Left lobe of liver (tissue), 2 donors: ENCODE measurements around the gene ZNF689. TPM values are rescaled to one million over a fixed set of nuclear protein-coding genes. Genes with fewer than 3 reads are reported as not detected.

ENCODE experiments used
- ATAC-seq: fragments of 200-7000 bp; cut with Tn5 transposase; one replicate; pipeline ENCODE4 v1.9.1; 2020; ENCODE audit warnings: mild to moderate bottlenecking, moderate library complexity
- DNase-seq: peaks from one replicate; pipeline ENCODE4 v3.0.0-alpha.2; 2020; ENCODE audit warnings: low spot score
- total RNA-seq: library from RNA; stranded (reverse); gene quantifications from one replicate; pipeline ENCODE4 v1.2.1, GENCODE V29; 2021
- donor health status: DM: no; HTN: no; CAD: no; lungs with moderate emphysema.
- donor health status: DM: no; HTN: yes; CAD: no.

The ZNF689 gene
- 4.9 TPM for total RNA-seq

GRCh38 chr16:30609926-30610839, at the start of gene ZNF689:
Gene ZNF689, minus strand, starts transcription at chr16:30610389. Its CDS starts 348 bp downstream, at chr16:30610041.
- ATAC-seq = peak; percentile 89

GRCh38 chr16:30658731-30659506, 48.7 kb upstream of the ZNF689 start:
- DNase-seq (peak; percentile 82), ATAC-seq (peak; percentile 44)

More at GRCh38 chr16:30609926-30610839, at the start of gene ZNF689:
- peak; percentile 98 for DNase-seq

GRCh38 chr16:30657866-30658730, 47.9 kb upstream of the ZNF689 start, which contains the start of gene FBRS:
Gene FBRS, plus strand, starts transcription at chr16:30658431. Its CDS starts 1,088 bp downstream, at chr16:30659519.
- ATAC-seq (peak; percentile 81), DNase-seq (peak; percentile 100)

DNA sequence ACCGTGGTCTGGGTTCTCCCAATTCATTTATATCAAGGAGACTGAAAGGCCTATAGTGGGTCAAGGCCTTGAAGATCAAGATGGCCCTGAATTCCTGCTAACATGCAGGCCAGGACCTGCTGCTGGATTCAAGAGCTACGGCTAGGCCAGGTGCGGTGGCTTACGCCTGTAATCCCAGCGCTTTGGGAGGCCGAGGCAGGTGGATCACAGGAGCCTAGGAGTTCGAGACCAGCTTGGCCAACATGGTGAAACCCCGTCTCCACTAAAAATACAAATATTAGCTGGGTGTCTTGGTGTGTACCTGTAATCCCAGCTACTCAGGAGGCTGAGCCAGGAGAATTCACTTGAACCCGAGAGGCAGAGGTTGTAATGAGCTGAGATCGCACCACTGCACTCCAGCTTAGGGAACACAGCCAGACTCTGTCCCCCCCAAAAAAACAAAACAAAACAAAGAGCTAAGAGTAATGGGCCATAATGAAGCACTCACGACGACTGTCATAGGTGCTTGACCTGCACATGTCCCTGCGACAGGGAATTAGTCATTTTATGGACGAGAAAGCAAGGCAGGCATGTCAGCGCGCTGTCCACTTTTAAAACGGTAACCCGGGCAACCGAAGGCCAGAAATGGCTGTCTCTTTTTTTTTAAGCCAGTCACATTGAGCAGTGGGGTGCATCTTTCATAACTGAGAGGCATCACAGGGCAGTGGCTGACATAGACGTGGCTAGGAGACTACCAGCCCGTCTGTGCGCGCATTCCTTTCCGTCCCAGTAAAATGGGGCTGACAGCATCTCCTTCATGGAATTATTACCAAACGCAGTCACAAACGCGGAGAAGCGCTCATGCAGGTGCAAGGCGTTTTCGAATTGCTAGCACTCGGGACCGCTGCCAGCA, 47.0 kb upstream of the ZNF689 start:
- DNase-seq = no peak
- ATAC-seq = no peak

GRCh38 chr16:30656388-30656787, 46.2 kb upstream of the ZNF689 start:
- ATAC-seq = no peak
- DNase-seq = no peak

DNA sequence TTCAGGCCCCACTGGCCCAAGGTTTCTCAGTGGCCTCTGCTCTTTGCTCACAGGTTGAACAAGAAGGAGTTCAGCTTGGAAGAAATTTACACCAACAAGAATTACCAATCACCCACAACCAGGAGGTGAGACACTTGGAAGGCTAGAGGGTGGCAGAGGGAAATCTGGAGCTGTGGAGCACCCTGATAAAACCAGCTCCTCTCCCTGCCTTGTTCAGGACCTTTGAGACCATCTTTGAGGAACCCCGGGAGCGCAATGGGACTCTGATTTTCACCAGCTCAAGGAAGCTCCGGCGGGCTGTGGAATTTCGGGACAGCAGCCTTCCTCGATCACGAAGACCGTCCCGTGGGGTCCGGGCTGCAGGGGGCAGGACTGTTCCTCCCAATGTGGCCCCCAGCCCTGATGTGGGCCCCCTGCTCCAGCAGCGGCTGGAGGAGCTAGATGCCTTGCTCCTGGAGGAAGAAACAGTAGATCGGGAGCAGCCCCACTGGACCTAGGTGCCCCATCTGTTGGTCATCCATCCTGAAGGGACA, 45.7 kb upstream of the ZNF689 start:
- DNase-seq (no peak), ATAC-seq (no peak)

- ATAC-seq (no peak), DNase-seq (no peak)
Observed at GRCh38 chr16:30654856-30655255, 44.7 kb upstream of the ZNF689 start.

GRCh38 chr16:30652718-30653117, 42.5 kb upstream of the ZNF689 start:
- ATAC-seq = no peak
- no peak for DNase-seq

DNA sequence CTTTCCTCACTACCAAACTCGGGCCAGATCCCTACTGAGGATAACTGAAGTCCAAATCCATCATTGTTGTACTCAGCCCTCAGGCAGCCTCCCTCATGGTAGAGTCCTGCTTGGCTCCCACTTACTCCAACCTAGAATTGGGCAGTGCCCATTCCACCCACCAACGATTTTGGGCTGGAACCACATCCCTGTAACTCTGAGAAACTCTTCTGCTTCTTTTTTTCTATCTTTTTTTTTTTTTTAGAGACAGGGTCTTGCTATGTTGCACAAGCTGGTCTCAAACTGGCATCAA, 41.8 kb upstream of the ZNF689 start:
- ATAC-seq (no peak), DNase-seq (no peak)

DNA sequence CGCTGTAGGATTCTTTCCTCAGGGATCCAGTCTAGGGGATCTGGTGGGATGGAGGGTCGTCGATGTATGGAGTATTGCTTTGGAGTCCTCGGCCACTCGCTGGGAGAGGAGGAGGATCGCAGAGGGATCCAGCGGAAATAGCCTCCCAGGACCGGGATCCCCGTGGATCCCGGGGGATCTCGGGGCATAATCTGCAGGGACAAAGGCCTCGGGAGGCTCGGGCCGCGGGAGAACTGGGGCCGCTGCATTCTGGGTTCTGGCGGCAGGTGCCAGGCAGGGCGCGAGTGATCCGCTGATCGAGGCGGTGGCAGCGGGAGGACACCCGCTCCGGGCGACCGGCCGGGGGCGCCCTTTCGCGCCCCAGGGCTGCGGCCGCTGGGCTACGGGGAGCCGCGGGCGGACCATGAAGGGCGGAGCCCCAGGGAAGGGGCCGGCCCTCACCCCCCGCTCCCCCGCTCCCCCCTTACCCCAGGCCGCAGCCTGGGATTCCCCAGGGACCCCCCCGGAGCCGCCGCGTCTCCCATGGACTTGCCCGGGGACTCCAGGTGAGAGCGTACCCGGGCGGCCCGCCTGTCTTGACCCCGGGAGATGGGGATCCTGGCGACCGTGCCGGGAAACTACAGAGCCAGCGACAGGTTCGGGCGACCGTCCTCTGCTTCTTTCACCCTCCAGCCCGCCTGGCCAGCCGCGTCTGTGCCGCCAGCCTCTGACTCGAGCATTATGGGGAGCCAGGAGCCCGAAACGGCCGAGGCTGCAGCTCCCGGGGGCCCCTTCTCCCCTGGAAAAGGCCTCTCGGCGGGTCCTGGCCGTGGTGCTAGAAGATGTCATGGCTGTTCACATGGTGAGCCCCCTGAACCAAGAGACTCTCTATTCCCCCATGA, 41.2 kb upstream of the ZNF689 start:
- ATAC-seq (peak; percentile 77), DNase-seq (peak; percentile 76)

- peak; percentile 84 for ATAC-seq
- peak; percentile 100 for DNase-seq
Observed at GRCh38 chr16:30650369-30651123, 40.4 kb upstream of the ZNF689 start, which contains the start of gene PRR14. Gene PRR14, plus strand, starts transcription at chr16:30650960. Its CDS starts 686 bp downstream, at chr16:30651646.

DNA sequence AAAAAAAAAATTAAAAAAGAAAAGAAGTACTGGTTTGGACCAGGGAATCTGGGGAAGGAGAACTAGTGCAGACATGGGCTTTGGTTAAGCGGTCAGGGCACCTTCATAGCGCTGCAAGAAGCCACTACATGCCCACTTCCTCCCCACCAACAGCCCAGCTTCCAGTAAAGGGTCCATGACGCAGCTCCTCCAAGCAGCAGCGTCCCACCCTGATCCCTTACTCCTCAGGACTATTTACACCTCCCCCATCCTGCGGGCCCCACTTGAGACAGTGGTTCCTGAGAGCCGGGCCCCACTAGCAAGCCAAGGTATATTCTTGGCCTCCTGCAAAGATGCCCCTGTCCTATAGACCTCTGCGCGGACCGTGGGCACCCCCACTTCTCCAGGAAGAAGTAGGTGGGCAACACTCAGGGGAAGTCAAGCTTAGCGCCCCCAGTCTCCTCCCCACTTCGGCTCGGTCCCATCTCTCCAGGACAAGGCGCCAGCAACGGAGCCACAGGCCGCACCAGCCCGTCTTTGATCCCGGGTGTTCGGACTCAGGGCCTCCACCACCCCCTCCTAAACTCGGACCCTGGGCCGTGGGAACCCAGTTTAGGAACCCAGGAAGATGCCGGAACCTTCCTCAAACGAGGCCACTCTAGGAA, 39.7 kb upstream of the ZNF689 start:
- DNase-seq (no peak), ATAC-seq (no peak)

- no peak for DNase-seq
- no peak for ATAC-seq
Observed at GRCh38 chr16:30647274-30647571, 37.0 kb upstream of the ZNF689 start.

GRCh38 chr16:30645727-30646126, 35.5 kb upstream of the ZNF689 start:
- DNase-seq = no peak
- no peak for ATAC-seq

DNA sequence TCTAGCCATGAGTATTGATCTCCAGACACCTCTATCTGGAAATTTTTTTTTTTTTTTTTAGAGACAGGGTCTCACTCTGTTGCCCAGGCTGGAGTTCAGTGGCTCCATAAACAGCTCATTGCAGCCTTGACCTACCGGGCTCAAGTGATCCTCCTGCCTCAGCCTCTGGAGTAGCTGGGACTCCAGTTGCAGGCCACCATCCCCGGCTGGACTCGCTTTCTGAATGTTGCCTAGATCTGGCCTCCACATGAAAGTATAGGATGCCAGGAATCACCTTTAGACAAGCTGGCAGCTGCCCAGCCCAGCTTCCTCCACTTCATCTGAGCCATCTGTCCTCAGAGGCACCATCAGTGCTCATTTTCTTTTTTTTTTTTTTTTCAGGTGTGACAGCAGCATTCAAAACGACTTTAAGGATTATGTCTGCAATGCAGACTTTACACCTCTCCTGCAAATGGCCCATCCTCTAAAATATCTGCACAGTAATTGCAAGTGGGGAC, 34.2 kb upstream of the ZNF689 start:
- DNase-seq = no peak
- ATAC-seq = no peak

DNA sequence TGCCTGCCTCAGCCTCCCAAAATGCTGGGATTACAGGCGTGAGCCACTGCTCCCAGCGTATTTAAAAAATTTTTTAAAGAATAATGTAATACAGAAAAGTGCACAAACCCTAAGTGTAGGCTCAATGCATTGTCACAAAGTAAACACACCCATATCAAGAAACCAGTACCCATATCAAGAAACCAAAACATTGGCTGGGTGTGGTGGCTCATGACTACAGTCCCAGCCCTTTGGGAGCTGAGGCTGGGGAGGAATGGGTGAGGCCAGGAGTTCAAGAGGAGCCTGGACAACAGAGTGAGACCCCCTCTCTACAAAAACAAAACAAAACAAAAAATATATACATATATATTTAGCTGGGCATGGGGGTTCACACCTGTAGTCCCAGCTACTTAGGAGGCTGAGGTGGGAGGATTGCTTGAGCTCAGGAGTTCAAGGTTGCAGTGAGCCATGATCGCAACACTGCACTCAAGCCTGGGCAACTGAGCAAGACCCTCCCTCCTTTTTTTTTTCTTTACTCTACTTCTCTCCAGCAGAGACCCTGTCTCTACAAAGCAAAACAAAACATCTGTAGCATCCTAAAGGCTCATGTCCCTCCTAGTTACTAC, 31.3 kb upstream of the ZNF689 start:
- DNase-seq = no peak

DNA sequence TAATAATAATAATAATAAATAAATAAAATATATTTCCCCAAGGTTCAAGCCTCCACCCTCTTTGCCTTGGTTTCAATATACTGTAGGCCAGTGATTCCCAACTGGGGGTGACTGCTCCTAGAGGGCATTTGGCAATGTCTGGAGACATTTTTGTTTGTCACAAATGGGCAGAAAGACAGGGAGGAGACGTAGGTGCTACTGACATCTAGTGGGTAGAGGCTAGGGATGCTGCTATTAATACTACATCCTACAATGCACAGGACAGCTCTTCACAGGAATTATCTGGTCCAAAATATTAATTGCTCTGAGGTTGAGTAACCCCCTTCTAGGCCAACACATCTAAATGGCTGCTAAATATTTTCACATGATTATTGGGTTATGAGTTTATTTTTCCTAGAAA, 27.8 kb upstream of the ZNF689 start:
- ATAC-seq (peak; percentile 44), DNase-seq (no peak)

More for the DNA sequence above, 31.3 kb upstream of the ZNF689 start:
- no peak for ATAC-seq
